ENCODE data around the gene MAP3K12. TPM values are rescaled to one million over a fixed set of nuclear protein-coding genes. Genes with fewer than 3 reads are reported as not detected.

MAP3K12 gene
- total and polyA plus RNA-seq, 10 of the 15 experiments (the other 5 are each of a cell fraction or from before 2014, with no cell fraction given): 0.45 to 14.9 (median 6.9) TPM

DNA sequence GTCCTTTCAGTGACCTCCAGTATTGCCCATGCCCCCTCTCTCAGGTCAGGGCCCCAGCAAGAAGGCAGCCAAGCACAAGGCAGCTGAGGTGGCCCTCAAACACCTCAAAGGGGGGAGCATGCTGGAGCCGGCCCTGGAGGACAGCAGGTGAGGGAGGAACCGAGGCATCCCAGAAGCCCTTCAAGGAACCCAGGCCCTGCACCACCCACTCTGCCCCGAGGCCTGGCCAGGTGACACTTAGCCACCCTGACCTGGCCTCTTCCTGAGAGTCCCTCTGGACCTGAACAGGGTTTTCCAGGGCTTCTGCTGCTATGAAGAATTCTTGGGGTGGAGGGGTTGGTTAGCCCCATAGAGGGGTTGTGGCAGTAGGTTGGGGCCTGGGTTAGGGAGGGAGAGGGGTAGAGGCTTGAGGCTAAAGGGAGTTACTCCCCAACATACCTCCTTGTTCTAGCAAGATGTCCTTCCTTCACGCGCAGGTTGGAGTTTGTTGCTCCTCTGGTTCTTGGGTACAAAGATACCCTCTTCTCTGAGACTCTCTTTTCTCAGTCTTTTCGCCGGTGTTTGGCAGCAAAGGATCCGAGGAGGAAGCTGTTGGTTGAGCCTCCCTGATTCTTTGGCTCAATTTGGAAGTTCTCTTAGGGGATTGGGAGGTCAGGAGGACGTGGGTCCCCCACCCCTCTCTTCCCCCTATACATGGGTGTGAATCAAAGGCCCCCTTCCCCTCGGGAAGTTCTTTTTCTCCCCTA lies 3.9 kb upstream of the MAP3K12 start (continued):
- TF ChIP-seq EZH2 (IDR thresholded peaks at IDR 0.05; ENCODE audit: borderline replicate concordance, control insufficient read depth, low read depth, low read length) (no peak), TCF3 (IDR thresholded peaks at IDR 0.05; ENCODE audit: borderline replicate concordance, insufficient read depth, low read depth, low read length) (no peak), GATAD2B (conservative IDR thresholded peaks at IDR 0.05; ENCODE audit: low read depth) (no peak)

DNA sequence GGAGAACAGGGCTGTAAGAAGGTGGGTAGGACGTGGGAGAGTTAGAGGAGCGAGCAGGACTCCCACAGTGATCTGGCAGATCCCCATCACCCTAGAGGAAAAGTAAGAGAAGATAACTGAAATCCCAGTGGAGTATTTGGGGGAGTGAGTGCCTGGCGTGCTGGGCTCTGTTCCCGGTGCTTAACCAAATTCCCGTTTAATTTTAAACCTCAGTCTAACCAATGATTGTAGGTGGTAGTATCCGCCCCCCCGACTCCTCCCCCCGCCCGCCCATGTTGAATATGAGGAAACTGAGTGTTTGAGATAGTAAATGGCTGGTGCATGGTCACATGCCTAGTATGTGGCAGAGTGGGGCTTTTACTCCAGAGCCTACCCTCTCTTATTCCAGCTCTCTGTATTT lies 3.1 kb upstream of the MAP3K12 start:
- ChIA-PET RAD21 (ENCODE audit: unreplicated experiment) (interaction anchor here (2.3 kb wide), 1 partner anchor 178 kb away, joined by 13 read pairs; no protein-coding TSS in a partner anchor), CTCF (interaction anchor here (0.7 to 1.1 kb wide), 3 partner anchors 9 to 181 kb away, joined by 3 to 4 read pairs (median 3); partner anchors contain the start of gene AAAS), SMC1A (ENCODE audit: uncharacterized antibody, unreplicated experiment) (interaction anchor here (1.1 kb wide), 1 partner anchor 150 kb away, joined by 4 read pairs; no protein-coding TSS in a partner anchor), POLR2A (interaction anchor here (0.6 to 1.9 kb wide), 2 partner anchors 13 to 68 kb away, joined by 4 to 5 read pairs; no protein-coding TSS in a partner anchor)
- BruUV-seq (replicated peaks): no TSS peak
- Histone ChIP-seq H3K9ac (ENCODE audit: control insufficient read depth, insufficient read depth, low read length) (peak overlapping the region; percentile 91), H3K9me3 (replicated peaks; ENCODE audit: control insufficient read depth, insufficient read depth, low read length) (no peaks in the 10 kb centered on the region), H3K4me2 (ENCODE audit: control insufficient read depth, insufficient read depth) (peak overlapping the region; percentile 100), H3K4me1 (ENCODE audit: control insufficient read depth, insufficient read depth, low read length) (peaks cover 13% of the 10 kb centered on the region), H4K20me1 (ENCODE audit: control insufficient read depth, insufficient read depth) (no peaks in the 10 kb centered on the region), H3K27me3 (replicated peaks in 1 of 2; ENCODE audit: control insufficient read depth in 2 of 2, insufficient read depth in 2 of 2, low read length in 1 of 2) (no peaks in the 10 kb centered on the region), H3K4me3 (peak overlapping the region; percentile 67), H2AFZ (ENCODE audit: control insufficient read depth, low read depth, low read length) (no peak overlapping the region), H3K27ac (ENCODE audit: control insufficient read depth, insufficient read depth) (no peak overlapping the region), H3K79me2 (ENCODE audit: control insufficient read depth, insufficient read depth, low read length) (peaks cover 11% of the 10 kb centered on the region), H3K36me3 (ENCODE audit: control insufficient read depth in 2 of 2, insufficient read depth in 2 of 2, low read length in 1 of 2) (peaks cover 7 to 12% of the 10 kb centered on the region in 2 experiments; a peak in 2 of 4 replicates)
- DNase-seq (ENCODE audit: low read depth, low spot score) (no peak), FAIRE-seq (no peak), ATAC-seq (no peak)
- intact Hi-C loops (cut with micrococcal nuclease; ENCODE audit: unreplicated experiment) (loop anchor here (5.0 kb wide), 1 partner anchor 50 kb away; the partner anchor contains the start of gene PCBP2), in situ Hi-C loops (cut with MboI) (no loop called here)
- WGBS (ENCODE audit: insufficient coverage, insufficient replicate concordance, low lambda C conversion rate, missing lambda C conversion rate): 69% methylated on average over 9 of the region's 9 CpGs
- TF ChIP-seq, protein P1, sequence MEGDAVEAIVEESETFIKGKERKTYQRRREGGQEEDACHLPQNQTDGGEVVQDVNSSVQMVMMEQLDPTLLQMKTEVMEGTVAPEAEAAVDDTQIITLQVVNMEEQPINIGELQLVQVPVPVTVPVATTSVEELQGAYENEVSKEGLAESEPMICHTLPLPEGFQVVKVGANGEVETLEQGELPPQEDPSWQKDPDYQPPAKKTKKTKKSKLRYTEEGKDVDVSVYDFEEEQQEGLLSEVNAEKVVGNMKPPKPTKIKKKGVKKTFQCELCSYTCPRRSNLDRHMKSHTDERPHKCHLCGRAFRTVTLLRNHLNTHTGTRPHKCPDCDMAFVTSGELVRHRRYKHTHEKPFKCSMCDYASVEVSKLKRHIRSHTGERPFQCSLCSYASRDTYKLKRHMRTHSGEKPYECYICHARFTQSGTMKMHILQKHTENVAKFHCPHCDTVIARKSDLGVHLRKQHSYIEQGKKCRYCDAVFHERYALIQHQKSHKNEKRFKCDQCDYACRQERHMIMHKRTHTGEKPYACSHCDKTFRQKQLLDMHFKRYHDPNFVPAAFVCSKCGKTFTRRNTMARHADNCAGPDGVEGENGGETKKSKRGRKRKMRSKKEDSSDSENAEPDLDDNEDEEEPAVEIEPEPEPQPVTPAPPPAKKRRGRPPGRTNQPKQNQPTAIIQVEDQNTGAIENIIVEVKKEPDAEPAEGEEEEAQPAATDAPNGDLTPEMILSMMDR (IDR thresholded peaks at IDR 0.05 in 2 of 3, conservative IDR thresholded peaks at IDR 0.05 in 1 of 3; ENCODE audit: control insufficient read depth in 2 of 3, extremely low read depth in 1 of 3, insufficient read depth in 1 of 3, low read depth in 3 of 3, low read length in 3 of 3): no peak
- no peak for TF ChIP-seq FOXM1 (IDR thresholded peaks at IDR 0.05; ENCODE audit: low read depth, low read length)
- no peak for TF ChIP-seq RFX5 (IDR thresholded peaks at IDR 0.05; ENCODE audit: low read depth, low read length)
- TF ChIP-seq, protein P2, sequence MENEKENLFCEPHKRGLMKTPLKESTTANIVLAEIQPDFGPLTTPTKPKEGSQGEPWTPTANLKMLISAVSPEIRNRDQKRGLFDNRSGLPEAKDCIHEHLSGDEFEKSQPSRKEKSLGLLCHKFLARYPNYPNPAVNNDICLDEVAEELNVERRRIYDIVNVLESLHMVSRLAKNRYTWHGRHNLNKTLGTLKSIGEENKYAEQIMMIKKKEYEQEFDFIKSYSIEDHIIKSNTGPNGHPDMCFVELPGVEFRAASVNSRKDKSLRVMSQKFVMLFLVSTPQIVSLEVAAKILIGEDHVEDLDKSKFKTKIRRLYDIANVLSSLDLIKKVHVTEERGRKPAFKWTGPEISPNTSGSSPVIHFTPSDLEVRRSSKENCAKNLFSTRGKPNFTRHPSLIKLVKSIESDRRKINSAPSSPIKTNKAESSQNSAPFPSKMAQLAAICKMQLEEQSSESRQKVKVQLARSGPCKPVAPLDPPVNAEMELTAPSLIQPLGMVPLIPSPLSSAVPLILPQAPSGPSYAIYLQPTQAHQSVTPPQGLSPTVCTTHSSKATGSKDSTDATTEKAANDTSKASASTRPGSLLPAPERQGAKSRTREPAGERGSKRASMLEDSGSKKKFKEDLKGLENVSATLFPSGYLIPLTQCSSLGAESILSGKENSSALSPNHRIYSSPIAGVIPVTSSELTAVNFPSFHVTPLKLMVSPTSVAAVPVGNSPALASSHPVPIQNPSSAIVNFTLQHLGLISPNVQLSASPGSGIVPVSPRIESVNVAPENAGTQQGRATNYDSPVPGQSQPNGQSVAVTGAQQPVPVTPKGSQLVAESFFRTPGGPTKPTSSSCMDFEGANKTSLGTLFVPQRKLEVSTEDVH (IDR thresholded peaks at IDR 0.05; ENCODE audit: low read depth, partially characterized antibody): no peak
- TF ChIP-seq BHLHE40 (IDR thresholded peaks at IDR 0.05; ENCODE audit: borderline replicate concordance in 1 of 2, low read depth in 2 of 2, low read length in 1 of 2): no peak
- TF ChIP-seq FOXK2 (IDR thresholded peaks at IDR 0.05): no peak
- TF ChIP-seq, protein P3, sequence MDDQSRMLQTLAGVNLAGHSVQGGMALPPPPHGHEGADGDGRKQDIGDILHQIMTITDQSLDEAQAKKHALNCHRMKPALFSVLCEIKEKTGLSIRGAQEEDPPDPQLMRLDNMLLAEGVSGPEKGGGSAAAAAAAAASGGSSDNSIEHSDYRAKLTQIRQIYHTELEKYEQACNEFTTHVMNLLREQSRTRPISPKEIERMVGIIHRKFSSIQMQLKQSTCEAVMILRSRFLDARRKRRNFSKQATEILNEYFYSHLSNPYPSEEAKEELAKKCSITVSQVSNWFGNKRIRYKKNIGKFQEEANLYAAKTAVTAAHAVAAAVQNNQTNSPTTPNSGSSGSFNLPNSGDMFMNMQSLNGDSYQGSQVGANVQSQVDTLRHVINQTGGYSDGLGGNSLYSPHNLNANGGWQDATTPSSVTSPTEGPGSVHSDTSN (IDR thresholded peaks at IDR 0.05; ENCODE audit: insufficient replicate concordance, low read depth, low read length): no peak
- TF ChIP-seq NFYB (IDR thresholded peaks at IDR 0.05; ENCODE audit: insufficient read depth, low read depth, low read length): no peak
- TF ChIP-seq, protein P4, sequence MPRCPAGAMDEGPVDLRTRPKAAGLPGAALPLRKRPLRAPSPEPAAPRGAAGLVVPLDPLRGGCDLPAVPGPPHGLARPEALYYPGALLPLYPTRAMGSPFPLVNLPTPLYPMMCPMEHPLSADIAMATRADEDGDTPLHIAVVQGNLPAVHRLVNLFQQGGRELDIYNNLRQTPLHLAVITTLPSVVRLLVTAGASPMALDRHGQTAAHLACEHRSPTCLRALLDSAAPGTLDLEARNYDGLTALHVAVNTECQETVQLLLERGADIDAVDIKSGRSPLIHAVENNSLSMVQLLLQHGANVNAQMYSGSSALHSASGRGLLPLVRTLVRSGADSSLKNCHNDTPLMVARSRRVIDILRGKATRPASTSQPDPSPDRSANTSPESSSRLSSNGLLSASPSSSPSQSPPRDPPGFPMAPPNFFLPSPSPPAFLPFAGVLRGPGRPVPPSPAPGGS (IDR thresholded peaks at IDR 0.05; ENCODE audit: borderline replicate concordance, insufficient read depth, low read depth, low read length, poor library complexity, severe bottlenecking): no peak
